HAP-1 (cell line): ENCODE measurements around the gene MAP3K14.
A peak's percentile ranks its signal among the peaks of the same experiment; 100 is the strongest.

Experiments used
- DNase-seq, 2 experiments: peaks; one replicate each; pipeline ENCODE4 v3.0.0-alpha.2; 2016 to 2020; ENCODE audit warnings: low spot score in 2 of 2
- H3K27me3 ChIP-seq: fragments of 250-450 bp; sonication (Bioruptor Pico); 2 replicates; pipeline ENCODE4 v1.5.1; 2020; ENCODE audit warnings: low read depth, mild to moderate bottlenecking, moderate library complexity
- H3K36me3 ChIP-seq: fragments of 250-450 bp; sonication (Bioruptor Pico); replicated peaks from 2 replicates; pipeline ENCODE4 v1.5.1; 2020; ENCODE audit warnings: mild to moderate bottlenecking
- H3K4me1 ChIP-seq: fragments of 250-450 bp; sonication (Bioruptor Pico); 2 replicates; pipeline ENCODE4 v1.5.1; 2020; ENCODE audit warnings: mild to moderate bottlenecking
- H3K4me3 ChIP-seq: fragments of 250-450 bp; sonication (Bioruptor Pico); 2 replicates; pipeline ENCODE4 v1.5.1; 2020; ENCODE audit warnings: mild to moderate bottlenecking, moderate library complexity
- H3K9me3 ChIP-seq: fragments of 250-450 bp; sonication (Bioruptor Pico); 2 replicates; pipeline ENCODE4 v1.5.1; 2020; ENCODE audit warnings: mild to moderate bottlenecking, moderate library complexity
- in situ Hi-C: fragments of 300-500 bp; cut with MboI; formaldehyde crosslinking; loops from 3 replicates; pipeline ENCODE4 v1.14.3; 2020; ENCODE audit warnings: low sequenced_read_pairs, inconsistent platforms, mixed read lengths

Gene MAP3K14

DNA sequence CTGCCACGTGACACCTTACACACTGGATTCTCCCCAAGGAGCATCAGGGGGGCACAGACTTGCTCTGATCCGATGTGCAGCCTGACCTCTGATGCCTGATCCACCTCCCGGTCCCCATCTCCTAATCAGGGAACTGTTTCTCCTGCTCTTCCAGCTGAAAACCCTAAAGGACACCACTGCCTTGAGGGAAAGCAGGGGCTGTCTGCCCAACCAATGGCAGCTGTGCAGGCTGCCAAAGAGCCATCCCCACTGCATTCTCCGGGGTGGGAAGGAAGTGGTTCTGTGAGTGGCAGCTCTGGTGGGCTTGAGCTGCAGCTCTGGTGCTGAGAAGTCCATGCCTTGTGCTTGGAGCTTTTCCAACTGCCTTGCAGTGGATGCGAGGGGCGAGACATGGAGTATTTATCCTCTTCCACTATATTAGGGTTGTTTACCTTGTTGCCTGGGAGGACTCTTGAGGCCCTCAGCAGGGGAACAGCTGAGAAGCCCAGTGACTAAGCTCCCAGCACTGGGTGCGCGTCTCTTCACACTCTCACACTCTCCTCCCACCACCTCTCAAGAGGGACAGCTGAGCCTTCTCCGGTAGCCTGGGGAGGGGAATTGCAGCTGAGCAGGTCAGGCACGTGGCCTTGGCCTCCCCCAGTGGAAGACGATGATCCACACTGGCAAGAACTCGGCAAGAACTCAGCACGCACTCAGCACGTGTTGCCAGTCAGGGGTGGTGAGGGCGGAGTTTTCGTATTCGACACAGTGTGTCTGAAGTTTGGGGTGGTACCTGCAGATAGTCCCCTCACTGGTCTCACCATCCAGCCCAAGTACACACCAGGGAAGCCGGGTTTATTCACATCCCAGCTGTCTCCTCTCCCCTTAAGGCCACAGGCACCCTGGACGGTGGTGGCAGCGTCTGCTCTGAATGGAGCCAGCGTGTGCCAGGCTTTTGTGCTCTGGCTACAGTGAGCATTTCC lies 33.9 kb downstream of the MAP3K14 start:
- in situ Hi-C loops = loop anchor here (5.0 kb wide), 1 partner anchor 94 kb away; no protein-coding TSS in a partner anchor
- no peaks in the 10 kb centered on the region for H3K4me1 ChIP-seq
- H3K27me3 ChIP-seq = no peaks in the 10 kb centered on the region
- no peak overlapping the region for H3K4me3 ChIP-seq
- H3K36me3 ChIP-seq = peaks cover 14% of the 10 kb centered on the region
- no peaks in the 10 kb centered on the region for H3K9me3 ChIP-seq
- DNase-seq = no peak

DNA sequence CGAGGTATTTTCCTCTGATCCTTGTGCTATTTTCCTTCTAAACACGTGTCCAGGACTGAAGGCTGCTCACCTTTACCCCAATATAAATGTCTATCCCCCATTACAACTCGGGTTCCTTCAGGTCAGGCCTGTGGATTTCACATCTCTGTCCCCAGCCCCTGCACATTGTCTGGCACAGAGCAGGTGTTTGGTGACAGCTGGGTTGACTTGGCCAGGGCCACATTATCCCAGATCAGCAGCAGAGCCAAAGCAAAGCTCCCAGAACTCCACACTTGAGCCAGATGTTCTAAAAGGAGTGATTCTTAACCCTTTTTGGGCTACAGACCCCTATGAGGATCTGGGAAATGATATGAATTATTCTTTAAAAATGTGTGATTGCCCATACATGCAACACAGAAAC lies 36.9 kb downstream of the MAP3K14 start:
- no peaks in the 10 kb centered on the region for H3K9me3 ChIP-seq
- H3K4me1 ChIP-seq = no peaks in the 10 kb centered on the region
- H3K4me3 ChIP-seq = no peak overlapping the region
- DNase-seq = no peak
- in situ Hi-C loops = loop anchor here (5.0 to 10.0 kb wide), 2 partner anchors 65 to 97 kb away; no protein-coding TSS in a partner anchor
- no peaks in the 10 kb centered on the region for H3K27me3 ChIP-seq
- H3K36me3 ChIP-seq = peaks cover 8% of the 10 kb centered on the region

DNA sequence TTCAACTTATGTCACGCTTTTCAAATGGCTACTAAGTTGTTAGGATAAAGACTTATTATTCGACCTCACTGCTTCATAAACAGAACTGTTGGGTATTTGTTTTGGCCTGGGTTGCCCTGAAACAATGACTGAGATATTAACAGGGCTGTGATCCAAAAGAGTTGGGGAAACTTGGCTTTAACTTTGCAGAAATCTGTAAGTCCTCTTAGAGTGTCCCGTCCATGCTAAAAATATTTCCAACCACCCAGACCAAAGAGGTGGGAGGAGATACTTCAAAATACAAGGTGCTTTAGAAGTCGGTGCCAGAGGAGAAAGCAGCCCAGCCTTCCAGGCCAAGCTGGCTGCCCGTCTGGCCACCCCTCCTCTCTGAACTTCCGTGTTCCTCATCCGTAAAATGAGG lies 38.8 kb downstream of the MAP3K14 start:
- in situ Hi-C loops = loop anchor here (10.0 kb wide), 1 partner anchor 63 kb away; no protein-coding TSS in a partner anchor

DNA sequence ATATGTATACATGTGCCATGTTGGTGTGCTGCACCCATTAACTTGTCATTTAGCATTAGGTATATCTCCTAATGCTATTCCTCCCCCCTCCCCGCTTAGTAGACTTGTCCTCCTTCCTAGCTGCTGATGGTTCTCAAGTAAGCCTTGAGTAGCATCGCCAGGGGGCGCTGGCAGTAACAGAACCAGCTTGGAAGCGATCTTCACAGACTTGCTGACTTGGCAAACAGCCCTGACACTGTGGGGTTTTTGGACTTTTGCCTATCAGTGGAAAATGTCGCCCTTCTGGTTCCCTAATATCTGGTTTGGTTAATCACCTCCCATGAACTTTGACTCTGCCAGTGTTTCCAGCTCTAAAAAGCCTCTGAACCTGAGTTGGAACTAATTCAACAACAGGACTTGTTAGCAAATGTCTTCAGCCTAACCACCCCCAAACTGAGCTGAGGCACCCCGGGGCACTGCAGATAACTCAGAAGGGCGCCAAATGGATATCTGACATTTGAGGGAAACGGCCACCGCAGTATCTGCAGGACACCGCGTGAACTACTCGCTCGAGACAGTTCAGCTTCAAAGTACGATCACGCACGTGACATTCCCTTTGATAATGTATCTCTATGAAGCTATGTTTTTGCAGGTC lies 39.5 kb downstream of the MAP3K14 start:
- no peaks in the 10 kb centered on the region for H3K36me3 ChIP-seq
- in situ Hi-C loops = loop anchor here (10.0 kb wide), 1 partner anchor 63 kb away; no protein-coding TSS in a partner anchor
- DNase-seq = peak; percentile 69 to 92
- H3K4me1 ChIP-seq = no peaks in the 10 kb centered on the region
- H3K27me3 ChIP-seq = no peaks in the 10 kb centered on the region
- no peaks in the 10 kb centered on the region for H3K9me3 ChIP-seq
- no peak overlapping the region for H3K4me3 ChIP-seq

More for the DNA sequence above, 38.8 kb downstream of the MAP3K14 start:
- H3K27me3 ChIP-seq = no peaks in the 10 kb centered on the region
- H3K9me3 ChIP-seq = no peaks in the 10 kb centered on the region
- no peak overlapping the region for H3K4me3 ChIP-seq
- no peak for DNase-seq
- no peaks in the 10 kb centered on the region for H3K36me3 ChIP-seq
- no peaks in the 10 kb centered on the region for H3K4me1 ChIP-seq

DNA sequence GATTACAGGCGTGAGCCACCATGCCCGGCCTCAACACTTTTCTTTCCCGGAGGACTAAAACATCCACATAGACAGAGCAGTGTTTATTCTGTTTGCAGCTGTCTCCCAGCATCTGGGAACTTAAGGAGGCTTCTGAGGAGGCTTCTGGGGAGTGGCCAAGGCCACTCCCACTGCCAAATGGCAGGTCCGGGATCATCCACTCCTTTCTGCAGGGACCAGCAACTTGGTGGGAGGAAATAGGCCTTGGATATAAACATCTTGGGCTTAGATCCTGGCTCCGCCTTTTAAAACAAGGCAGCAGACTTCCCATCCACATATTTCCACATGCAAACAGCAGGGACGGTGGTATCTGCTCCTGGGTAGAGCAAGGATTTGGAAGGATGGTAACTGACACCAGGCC lies 40.8 kb downstream of the MAP3K14 start:
- DNase-seq = no peak
- in situ Hi-C loops = loop anchor here (10.0 kb wide), 1 partner anchor 61 kb away; no protein-coding TSS in a partner anchor
- Histone ChIP-seq H3K9me3 (no peaks in the 10 kb centered on the region), H3K4me1 (no peaks in the 10 kb centered on the region), H3K4me3 (no peak overlapping the region), H3K27me3 (no peaks in the 10 kb centered on the region), H3K36me3 (no peaks in the 10 kb centered on the region)

DNA sequence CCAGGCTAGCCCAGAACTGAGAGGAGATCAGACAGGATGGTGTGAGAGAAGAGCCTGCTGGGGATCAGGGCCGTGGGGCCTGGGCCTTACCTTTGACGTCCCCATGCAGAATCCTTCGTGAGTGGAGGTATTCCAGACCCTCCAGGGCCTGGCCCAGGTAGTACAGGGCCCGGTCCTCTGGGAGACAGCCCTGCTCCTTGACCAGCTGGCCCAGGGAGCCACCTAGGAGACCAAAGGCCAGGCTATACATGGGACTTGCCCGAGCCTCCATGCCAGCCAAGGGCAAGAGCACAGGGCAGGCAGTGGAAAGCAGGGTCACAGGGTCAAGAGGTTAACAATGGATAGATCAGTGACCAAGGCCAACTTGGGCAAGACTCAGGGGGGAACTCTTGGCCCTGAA lies 42.8 kb downstream of the MAP3K14 start:
- no peaks in the 10 kb centered on the region for H3K4me1 ChIP-seq
- no peaks in the 10 kb centered on the region for H3K27me3 ChIP-seq
- no peak overlapping the region for H3K4me3 ChIP-seq
- H3K9me3 ChIP-seq = no peaks in the 10 kb centered on the region
- no peak for DNase-seq
- peaks cover 3% of the 10 kb centered on the region for H3K36me3 ChIP-seq
- in situ Hi-C loops = loop anchor here (10.0 kb wide), 1 partner anchor 59 kb away; no protein-coding TSS in a partner anchor

DNA sequence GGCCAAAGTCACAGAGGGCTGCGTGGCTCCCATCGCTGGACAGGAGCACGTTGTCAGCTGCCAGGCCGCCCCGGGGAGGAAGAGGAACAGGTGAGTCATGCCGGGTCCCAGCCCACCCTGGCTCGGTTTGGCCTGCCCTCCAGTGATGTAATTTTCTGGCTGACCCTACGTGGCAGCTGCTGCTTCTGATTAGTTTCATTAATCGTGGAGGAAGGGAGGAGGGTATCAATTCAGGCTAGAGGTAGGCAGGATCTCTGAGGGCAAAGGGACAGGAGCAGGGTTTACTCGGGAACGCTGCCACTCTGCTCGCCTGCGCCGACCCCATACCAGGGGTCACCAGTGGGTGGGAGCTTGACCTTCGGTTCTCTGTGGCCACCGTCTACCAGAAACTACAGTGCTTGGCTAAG lies 43.3 kb downstream of the MAP3K14 start:
- H3K4me1 ChIP-seq = no peaks in the 10 kb centered on the region
- no peak overlapping the region for H3K4me3 ChIP-seq
- H3K36me3 ChIP-seq = peaks cover 3% of the 10 kb centered on the region
- DNase-seq = no peak
- H3K9me3 ChIP-seq = no peaks in the 10 kb centered on the region
- no peaks in the 10 kb centered on the region for H3K27me3 ChIP-seq
- in situ Hi-C loops = loop anchor here (10.0 kb wide), 1 partner anchor 59 kb away; no protein-coding TSS in a partner anchor

DNA sequence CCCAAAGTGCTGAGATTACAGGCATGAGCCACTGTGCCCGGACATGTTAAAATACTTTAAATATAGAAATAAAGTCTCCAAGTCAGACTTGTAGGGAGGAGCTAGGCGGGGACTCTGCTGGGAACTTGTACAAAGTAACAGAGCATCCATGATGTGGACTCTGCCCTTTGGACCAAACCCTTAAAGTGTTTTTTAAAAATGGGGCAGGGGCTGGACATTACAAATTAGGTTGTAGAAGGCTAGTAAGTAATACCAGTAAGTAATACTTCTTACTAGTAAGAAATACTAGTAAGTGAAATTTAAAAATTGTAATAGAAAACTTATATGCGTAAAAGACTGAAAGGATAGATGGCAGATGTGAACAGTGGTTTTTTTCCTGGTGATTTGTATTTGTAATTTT lies 45.2 kb downstream of the MAP3K14 start:
- Histone ChIP-seq H3K4me1 (no peaks in the 10 kb centered on the region), H3K9me3 (no peaks in the 10 kb centered on the region), H3K27me3 (no peaks in the 10 kb centered on the region), H3K4me3 (no peak overlapping the region), H3K36me3 (peaks cover 3% of the 10 kb centered on the region)
- DNase-seq = no peak
- in situ Hi-C loops = loop anchor here (10.0 kb wide), 1 partner anchor 57 kb away; no protein-coding TSS in a partner anchor

DNA sequence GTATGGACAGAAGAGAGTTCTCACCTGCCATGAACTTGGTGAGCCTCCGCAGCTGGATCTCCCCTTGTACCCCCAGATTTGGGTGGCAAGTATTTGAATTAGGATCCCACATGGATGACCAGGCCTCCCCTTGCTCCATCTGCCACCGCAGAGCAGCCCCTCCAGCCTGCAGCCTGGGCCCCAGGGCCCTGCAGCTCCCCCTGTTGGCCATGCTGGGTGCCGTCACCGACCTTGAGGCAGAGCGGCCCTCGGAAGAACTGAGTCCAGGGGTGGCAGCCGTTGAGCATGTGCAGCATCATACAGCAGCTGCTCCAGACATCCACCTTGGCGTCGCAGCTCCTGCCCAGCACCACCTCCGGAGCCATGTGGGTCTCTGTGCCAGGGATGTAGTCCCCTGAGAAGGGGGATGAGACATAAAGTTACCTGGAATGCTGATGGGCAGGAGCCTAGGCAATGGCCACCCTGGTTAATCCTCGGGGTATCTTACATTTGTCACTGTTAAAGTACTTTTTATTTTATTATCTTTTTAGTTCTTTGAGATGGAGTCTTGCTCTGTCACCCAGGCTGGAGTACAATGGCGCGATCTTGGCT lies 45.9 kb downstream of the MAP3K14 start:
- H3K36me3 ChIP-seq = peaks cover 3% of the 10 kb centered on the region
- in situ Hi-C loops = loop anchor here (10.0 kb wide), 1 partner anchor 56 kb away; no protein-coding TSS in a partner anchor
- peak in 1 of 2 experiments; percentile 69 for DNase-seq

DNA sequence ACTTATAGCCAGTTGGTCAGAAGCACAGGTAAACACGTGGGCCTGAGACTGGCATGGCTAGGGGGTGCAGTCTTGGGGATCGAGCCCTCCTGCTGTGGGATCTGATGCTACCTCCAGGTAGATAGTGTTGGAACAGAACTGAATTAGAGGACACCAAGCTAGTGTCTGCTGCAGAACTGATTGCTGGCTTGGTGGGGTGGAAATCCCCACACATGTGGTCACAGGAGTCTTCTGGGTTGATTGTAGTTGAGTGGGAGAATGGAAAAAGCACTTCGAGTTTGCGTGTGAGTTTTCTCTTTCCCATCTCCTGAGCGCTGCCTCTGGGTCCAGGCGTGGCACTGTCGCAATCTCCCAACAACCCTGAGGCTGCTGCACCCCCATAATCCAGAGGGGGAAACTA lies 46.9 kb downstream of the MAP3K14 start:
- Histone ChIP-seq H3K4me1 (no peaks in the 10 kb centered on the region), H3K27me3 (no peaks in the 10 kb centered on the region), H3K9me3 (no peaks in the 10 kb centered on the region), H3K36me3 (peaks cover 4% of the 10 kb centered on the region), H3K4me3 (no peak overlapping the region)
- DNase-seq = no peak
- in situ Hi-C loops = loop anchor here (10.0 kb wide), 1 partner anchor 55 kb away; no protein-coding TSS in a partner anchor

More for the DNA sequence above, 45.9 kb downstream of the MAP3K14 start:
- Histone ChIP-seq H3K4me1 (no peaks in the 10 kb centered on the region), H3K27me3 (no peaks in the 10 kb centered on the region), H3K4me3 (no peak overlapping the region), H3K9me3 (no peaks in the 10 kb centered on the region)

DNA sequence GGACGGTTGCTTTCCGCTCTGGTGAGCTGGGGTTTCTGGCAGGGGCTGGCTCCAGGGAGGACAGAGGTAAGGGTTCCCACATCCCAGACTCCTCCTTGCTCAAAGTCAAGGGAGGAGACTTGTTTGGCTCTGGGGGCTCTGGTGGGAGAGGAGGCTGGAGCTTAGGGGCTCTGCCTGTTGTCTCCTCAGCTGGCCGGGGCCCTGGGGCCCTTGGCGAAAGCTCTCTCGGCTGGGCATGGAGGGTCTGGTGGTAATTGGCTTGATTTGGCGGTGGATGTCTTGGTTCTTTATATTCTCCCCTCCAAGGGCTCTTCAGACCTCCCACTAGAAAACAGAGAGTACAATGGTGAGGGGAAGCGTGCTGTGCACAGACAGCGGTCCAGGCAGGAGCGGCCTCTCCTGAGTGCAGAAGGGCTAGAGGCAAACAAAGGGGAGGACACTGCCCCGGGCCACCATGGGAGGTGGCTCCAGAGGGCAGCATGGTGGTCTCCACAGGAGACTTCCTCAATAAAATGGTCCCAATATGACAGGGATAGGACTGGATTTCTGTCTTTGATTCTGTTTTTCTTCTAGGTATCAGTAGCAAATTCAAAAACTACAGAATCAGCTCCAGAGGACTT lies 49.3 kb downstream of the MAP3K14 start:
- H3K36me3 ChIP-seq = peaks cover 14% of the 10 kb centered on the region

DNA sequence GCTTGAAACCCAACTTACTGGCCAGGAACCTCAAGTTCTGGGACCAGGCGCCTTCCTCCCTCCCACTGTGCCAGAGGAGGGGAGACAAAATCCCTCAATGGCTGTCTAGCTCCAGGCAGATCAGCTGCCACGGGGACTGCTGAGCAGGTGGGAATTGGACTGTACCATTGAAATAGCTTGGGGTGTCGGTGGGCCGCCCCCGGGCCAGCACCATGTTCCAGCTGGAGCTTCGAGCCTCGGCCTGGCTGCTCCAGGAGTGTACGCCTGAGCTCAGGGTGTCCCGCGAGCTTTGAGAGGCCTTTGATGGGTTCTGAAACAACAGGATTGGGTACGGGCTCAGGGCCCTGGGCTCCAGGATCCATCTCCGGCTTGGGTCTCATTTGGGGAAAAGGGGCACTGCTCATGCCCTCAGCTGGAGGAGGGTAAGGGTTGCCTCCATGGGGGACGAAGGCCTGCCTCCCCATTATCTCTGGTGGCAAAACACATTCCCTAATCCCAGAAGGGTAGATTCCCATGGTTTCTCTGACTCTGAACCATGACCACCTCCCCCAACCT lies 50.4 kb downstream of the MAP3K14 start:
- no peak for DNase-seq
- no peak overlapping the region for H3K4me3 ChIP-seq
- H3K4me1 ChIP-seq = no peaks in the 10 kb centered on the region
- H3K9me3 ChIP-seq = no peaks in the 10 kb centered on the region
- H3K36me3 ChIP-seq = peaks cover 14% of the 10 kb centered on the region
- in situ Hi-C loops = no loop called here
- H3K27me3 ChIP-seq = no peaks in the 10 kb centered on the region

More for the DNA sequence above, 49.3 kb downstream of the MAP3K14 start:
- Histone ChIP-seq H3K4me3 (no peak overlapping the region), H3K4me1 (no peaks in the 10 kb centered on the region), H3K9me3 (no peaks in the 10 kb centered on the region), H3K27me3 (no peaks in the 10 kb centered on the region)
- DNase-seq = no peak
- in situ Hi-C loops = no loop called here

DNA sequence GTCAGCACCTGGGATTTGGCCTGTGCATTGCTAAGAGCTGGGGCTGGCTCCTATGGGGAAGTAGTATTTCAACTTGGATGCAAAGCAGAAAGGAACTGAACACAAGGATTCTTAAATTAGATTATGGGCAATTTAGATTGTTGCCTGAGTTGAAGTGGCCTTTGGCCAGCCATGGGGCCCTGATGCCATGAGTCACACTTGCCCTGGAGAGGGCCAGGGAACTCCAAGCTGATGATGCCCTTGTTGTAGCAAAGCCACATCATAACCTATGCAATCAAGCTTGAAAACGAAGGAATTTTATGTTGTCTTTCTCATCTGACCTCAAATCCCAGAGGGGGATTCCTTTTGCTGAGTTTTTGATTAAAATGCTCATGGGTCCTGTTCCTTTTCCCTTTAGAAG lies 51.0 kb downstream of the MAP3K14 start:
- in situ Hi-C loops = no loop called here
- DNase-seq = no peak
- peaks cover 14% of the 10 kb centered on the region for H3K36me3 ChIP-seq

More for the DNA sequence above, 51.0 kb downstream of the MAP3K14 start:
- Histone ChIP-seq H3K4me1 (no peaks in the 10 kb centered on the region), H3K27me3 (no peaks in the 10 kb centered on the region), H3K4me3 (no peak overlapping the region), H3K9me3 (no peaks in the 10 kb centered on the region)
